GM21723 (cell line): Measurements from ENCODE around the gene RPS6KL1.

ENCODE experiments used
- ATAC-seq: cut with Tn5 transposase; IDR thresholded peaks from one replicate; pipeline ENCODE4 v1.9.1; 2021; ENCODE audit warnings: mild to moderate bottlenecking, moderate library complexity; ENCODE audit not compliant: unreplicated experiment

RPS6KL1 gene, protein sequence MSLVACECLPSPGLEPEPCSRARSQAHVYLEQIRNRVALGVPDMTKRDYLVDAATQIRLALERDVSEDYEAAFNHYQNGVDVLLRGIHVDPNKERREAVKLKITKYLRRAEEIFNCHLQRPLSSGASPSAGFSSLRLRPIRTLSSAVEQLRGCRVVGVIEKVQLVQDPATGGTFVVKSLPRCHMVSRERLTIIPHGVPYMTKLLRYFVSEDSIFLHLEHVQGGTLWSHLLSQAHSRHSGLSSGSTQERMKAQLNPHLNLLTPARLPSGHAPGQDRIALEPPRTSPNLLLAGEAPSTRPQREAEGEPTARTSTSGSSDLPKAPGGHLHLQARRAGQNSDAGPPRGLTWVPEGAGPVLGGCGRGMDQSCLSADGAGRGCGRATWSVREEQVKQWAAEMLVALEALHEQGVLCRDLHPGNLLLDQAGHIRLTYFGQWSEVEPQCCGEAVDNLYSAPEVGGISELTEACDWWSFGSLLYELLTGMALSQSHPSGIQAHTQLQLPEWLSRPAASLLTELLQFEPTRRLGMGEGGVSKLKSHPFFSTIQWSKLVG

DNA sequence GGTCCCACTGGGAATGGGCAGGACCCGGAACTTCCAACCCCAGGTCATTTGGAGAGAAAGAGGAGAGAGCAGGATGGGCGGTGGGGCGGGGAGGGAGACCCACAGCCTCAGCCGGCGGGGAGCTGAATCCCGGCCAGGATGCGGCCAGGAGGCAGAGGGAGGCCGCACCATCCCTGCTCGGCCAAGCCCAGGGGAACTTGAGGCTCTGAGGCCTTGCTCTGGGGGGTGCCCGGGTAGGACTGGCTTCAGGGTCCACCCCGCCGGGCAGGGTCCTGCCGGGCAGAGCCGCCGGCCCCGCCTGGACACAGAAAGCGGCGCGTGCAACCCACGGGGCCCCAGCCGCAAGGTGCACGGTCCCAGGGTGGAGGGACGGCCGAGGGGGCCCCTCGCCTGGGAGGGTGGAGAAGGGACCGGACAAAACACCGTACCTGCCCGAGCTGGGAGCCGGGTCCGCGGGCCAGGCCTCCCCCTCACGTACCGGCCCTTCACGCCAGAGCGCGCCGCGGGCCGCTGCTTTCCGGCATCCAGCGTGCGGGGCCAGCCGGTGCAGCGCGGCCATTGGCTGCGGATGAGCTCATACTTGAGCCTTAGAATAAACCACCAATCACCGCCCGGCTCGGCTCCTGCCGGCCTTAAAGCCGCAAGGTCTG is at the start of gene RPS6KL1:
RPS6KL1 (minus strand) TSS at position 509 of the 650 bp plus-strand sequence. CDS start 1,719 bp downstream, outside the sequence.
- ATAC-seq, result peak; percentile 84

DNA sequence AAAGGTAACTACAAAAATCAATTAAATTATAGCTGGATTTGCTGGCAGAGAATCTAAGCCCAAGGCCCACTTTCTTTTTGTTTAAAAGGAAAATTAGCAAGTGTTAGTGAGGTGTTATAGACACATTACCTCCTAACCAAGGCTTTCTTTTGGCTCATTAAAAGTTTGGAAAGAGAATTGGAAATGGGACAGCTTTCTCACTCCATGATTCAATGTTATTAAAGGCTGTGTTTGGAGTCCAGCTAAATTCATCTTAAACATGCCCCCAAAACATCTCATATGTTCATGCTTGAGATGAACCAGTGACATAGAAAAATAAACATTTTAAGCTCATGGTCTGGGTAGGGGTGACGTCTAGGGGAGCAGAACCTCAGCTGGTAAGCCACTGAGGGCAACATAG is 45.8 kb upstream of the RPS6KL1 start:
- no peak for ATAC-seq

DNA sequence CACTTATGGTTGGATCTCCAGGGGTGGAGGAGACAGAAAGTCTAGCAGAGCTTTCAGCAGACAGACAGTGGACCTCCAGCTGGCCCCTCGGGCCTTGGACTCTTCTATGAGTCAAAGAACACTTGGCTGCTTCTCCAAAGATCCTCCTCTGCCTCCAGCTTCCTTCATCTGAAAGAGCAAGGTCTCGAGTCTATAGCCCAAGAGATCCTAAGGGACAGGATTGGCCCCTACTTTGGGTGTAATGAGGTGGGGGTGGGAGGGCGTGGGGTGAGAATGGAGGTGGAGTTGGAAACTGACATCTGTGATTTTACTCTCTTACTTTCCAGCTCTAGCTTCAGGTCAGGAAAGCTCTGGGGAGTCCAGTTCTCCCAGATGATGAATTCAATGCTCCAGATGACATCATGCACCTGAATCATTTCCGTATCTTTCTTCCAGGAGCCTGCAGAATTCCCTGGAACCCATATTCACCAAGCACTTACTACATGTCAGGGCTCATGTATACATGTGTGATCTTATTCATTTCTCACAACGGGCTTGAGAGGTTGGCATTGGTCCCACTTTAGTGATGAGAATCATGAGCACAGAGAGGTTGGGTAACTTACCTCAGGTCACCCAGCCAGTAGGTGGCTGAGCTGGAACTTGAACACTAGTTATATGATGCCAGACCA is 42.6 kb upstream of the RPS6KL1 start:
- ATAC-seq, result no peak

DNA sequence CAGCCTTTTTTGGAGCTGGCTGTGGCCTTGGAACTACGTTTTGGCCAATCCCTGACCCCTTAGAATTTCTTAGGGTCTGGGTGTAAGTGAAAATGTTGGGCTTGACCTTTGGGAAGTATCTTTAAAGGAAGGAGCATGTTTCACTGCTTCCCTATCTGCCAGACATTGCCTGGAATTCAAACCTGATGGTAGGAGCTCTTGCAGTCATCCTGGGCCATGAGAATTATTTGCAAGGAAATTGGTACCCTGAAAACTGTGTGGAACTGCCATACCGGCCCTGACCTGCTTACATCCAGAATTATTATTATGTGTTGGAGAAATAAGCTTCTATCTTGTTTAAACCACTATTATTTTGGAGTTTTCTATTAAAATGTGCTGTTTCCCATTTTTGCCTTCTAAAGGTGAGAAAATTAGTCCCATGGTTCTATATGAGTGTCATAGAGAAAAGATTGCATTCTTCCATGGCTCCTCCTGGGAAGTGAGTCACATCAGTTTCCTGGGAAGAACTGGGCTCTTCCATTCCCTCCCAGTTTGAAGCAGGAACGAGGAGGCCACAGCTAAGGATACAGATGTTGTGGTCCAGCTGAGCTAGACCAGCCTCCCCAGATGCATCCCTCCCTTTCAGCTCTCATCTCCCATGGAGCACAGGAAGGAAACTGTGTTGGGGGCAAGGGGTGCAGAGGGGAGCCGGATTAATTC is 41.9 kb upstream of the RPS6KL1 start:
- no peak for ATAC-seq

DNA sequence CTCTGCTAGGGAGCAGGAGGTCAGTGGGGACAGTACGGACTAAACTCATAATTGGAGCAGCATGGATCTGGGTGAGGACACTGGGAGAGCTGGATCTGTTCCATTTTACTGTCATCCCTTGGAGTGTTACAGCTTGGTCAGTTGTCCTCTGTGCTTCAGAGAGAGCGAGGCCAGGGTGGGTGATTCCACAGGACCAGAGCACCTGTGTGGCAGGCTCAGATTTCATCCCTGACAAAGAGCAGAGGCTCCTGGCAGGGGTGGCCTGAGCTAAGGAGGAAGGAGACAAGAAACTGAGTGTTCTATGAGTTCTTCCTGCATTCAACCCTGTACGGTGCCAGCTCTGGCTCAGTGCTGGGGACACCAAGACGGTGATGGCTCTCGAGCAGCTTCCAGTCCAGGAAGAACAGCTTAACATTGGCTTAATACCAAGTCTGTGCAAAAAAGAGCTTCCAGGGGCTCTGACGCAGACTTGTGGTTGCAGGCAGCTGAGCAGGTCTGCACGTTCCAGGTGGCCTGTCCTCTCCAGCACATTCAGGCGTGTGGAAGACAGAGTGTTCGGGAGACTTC is 40.7 kb upstream of the RPS6KL1 start:
- ATAC-seq, result no peak

DNA sequence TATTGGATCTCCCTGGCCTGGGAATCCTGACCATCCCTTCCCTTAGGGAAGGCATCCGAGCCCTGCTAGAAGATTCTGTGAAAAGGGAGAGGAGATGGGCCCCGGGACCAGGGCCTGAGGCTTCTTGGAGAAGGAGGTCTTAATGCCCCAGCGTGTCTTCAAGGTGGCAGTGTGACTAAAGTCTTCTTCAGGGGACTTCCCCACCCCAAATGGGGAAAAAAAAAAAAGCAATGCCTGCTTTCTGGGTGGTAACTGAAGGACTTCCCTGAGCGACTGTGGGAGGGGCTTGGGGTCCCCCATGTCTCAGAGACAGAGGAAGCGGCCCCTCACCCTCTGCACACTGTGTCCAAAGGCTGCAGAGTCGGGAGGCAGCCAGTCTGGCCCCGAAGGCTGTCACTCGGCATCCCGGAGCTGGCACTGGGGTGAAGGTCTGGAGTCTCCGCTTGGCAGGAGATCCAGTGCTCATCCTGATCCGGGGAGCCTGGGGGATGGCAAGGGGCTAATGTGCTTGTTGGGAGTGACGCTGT is 40.2 kb upstream of the RPS6KL1 start:
- ATAC-seq, result no peak

DNA sequence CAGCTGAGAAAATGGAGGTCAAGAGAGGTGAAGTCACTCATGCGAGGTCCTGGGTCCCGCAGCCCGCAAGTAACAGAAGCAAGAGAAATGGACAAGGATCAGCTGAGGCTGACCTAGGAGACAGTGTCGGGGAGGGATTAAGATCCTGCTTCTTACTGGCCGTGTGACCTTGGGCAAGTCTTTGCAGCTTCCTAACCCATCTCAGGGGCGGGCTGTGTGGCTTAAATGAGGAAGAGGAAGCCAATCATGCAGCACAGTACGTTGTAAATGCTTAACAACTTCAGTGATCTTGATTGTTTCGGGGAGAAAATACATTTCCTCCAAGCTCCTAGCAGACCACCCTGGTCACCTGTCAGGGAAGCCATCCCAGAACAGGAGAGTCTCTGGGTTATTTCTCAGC is 39.4 kb upstream of the RPS6KL1 start:
- no peak for ATAC-seq

DNA sequence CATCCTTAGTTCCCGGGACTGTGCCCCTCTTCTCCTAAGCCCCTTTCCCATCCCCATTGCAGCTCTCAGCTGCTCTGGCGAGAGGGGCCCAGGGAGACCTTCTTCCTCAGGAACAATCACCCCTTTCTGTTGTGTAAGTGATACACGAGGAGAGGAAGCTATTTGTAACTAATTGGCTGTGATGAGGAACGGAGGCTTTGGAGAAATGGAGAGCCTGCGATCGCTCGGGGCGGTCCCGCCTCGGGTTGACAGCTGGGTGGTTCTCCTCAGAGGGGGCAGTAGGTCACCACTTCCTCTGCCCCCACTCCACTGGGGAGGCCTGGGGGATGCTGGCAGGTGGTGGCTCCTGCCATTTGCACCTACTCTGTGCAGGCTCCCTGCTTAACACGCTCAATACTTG is 39.0 kb upstream of the RPS6KL1 start:
- no peak for ATAC-seq

DNA sequence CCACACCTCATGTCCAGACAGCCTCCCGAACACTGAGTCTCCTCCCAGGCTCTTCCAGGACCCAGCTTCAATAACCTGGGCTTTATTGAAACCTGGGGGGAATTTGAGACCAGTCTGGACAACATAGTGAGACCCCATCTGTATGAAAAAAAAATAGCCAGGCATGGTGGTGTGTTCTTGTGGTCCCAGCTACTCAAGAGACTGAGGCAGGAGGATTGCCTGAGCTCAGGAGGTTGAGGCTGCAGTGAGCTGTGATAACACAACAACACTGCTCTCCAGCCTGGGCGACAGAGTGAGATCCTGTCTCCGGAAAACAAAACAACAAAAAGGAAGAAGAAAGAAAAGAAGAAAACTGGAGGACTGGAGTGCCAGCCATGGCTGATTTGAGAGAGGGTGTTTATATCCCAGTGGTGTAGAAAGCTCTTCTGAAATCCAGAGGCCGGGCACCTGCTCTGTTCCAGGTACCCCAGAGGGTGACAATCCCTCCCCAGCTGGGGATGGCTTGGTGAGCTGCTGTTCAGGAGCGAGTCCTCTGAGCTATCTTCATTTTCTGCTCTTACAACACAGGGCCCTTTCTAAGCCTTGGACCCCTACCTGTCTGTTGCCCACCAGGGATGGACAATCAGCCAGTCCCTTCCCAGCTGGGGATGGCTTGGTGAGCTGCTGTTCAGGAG is 38.3 kb upstream of the RPS6KL1 start:
- ATAC-seq, result no peak

DNA sequence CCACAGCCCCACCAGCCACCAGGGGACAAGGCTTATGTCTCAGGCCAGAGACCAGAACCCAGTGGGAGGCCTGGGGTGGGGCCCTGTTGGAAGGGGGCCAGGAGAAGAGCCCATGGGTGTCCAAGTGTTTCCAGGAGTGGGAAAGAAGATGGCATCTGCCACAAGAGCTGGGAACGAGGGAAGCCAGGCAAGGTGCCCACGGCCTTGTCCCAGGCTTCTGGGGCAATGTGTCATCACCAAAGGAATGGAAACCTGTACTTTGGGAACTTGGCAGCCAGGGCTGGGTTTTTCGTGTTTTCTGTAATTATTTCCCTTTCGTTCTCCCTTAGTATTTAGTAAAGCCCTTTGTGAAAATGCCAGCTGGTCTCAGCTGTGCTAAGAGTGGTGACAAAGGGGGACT is 37.7 kb upstream of the RPS6KL1 start:
- ATAC-seq, result no peak

DNA sequence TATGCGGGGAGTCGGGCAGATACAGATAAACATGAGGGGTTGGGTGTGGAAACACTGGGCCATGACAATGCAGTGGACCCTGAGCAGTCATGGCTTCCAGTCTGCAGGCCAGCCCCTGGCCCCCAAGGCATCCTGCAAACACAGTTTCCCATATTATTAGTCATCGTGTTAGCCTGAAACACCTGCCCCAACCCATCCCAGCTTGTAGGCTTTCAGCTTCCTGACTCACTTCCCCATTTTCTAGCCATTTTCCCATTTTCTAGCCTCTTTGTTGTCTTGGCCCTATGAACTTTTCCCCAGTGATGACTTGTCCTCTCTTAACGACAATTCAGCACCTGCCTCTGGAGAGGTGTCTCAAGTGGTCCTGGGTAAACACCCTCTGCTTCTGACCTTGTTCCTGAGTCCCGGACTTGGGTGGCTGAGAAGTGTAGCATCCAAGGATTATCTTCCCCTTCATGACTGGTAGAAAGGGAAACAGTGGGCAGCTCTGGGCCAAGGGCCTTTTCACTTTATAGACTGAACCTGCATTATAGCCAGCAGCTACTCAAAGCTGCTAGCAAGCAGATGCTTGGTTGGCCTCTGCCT is 36.6 kb upstream of the RPS6KL1 start:
- no peak for ATAC-seq

DNA sequence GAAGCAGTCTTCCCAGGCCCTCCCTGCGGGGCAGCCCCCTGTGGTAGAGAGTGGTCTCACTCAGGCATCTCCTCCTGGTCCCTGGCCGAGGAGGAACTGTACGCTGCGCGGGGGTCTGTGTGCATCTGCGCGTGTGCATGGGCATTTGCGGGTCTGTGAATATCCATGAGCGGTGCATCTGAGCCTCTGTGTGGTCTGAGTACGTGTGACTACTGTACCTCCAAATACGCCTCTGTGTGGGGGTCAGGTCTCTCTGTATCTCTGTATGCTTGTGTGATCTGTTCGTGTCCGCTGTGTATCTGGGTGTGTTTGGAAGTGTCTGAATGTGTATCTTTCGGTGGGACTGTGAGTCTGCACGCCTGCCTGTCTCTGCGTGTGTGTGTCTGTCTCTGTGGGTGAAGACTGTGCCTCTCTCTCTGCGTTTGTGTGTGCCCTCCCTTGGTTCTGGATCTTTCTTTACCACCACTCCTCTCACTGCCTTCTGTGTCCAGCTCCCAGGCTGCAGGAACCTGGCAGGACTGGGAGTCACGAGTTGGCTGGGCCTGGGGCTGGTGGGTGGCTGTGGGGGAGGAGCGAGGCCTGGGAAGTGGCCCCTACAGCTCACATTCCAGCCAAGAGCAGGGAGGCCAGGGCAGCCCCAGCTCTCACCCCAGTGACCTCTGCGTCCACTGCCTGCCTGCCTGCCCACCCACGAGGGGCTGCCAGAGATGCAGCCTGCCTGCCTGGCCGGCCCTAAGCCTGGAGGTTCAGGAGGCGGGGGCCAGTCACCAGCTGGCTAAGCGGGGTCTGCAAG is 33.4 kb upstream of the RPS6KL1 start:
- ATAC-seq, result no peak

DNA sequence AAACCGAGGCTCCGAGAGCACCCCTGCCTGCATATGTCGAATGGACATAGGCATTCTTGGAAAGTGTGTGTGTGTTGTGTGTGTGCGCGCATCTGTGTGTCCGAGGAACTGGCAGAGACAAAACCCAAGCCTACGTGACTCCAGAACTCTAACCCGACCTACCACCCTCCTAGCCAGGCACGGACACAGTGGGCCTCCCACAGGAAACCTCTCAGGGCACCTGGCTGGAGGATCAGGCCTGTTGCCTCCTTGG is 32.9 kb upstream of the RPS6KL1 start:
- no peak for ATAC-seq

DNA sequence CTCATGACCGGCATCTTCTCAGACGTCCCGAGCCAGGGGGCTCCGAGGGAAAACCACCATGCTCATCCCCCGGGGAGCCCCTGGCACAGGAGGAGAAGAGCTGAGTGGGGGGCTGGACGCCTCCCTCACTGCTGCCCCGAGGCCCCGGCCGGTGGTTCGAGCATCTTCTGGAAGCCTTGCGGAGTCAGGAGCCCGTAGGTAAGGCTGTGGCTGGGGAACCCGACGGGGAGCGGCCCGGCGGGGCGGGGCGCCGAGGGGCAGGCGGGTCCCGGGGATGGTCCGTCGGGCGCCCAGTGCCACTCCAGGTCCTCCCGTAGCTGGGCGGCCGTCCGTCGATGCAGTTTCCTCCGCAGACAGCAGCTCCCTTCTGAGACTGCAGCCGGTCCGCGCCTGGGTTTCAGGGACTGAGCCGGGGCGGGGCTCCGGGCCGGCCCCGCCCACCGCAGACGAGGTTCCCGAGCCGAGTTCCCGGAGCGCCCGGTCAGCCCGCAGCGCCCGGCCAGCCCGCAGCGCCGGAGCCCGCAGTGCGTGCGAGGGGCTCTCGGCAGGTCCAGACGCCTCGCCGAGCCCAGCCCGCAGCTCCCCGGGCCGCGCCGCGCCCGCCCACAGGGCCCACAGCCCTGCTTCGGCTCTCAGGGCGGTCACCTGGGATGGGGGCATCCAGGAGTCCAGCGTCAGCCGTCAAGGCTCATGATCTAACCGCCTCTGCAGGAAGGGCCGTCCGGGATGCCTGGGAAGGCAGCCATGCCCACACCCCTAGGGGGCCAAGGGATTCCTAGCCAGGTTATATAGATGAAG is 32.4 kb upstream of the RPS6KL1 start, which contains the start of gene PGF:
PGF (minus strand) TSS at position 369 of the 798 bp plus-strand sequence; CDS start at position 14, 355 bp downstream.
- ATAC-seq, result no peak

DNA sequence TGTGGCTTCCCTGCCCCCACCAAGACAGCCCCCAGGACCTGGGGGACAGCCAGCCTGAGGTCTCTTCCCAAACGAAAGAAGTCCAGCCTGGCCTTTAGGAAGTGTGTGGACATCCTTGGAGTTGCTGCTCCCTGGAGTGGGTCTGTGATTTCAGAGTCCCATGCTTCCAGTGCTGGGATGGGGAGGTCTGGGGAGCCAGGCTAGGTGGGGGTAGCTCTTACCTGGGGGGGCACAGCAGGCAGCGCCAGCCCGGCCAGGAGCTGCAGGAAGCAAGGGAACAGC is 31.8 kb upstream of the RPS6KL1 start:
- ATAC-seq, result no peak

DNA sequence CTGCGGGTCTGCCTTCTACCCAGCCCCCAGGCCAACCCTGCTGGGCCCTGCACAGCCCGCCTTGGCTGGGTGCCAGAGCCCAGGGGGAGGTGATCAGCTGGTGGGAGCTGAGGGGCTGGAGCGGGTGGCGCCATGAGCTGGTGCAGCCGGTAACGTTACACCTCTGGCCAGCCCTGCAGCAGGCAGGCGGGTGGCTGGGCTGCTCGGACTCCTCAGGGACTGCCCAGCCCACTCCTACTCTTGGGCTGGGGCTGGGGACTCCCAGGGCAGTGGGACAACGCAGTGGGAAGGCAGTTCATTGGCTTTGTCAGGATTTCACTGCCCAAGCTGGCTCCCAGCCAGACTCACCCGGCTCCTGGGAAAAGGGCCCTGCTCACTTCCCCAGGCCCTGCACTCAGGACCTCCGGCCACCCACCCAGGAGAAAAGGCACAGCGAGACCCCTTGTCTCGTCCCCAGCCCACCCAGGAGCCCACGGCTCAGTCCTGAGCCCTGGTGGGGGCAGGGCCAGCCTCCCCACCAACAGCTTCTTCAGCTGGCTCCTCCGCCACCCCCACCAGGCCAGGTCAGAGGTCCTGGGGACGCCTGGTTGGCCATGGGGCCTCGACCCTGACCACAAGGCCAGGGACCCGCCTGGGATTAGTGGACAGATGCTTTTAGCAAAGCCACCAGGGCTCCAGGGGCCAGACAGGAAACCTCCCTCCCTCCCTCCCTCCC is 31.3 kb upstream of the RPS6KL1 start:
- ATAC-seq, result no peak

DNA sequence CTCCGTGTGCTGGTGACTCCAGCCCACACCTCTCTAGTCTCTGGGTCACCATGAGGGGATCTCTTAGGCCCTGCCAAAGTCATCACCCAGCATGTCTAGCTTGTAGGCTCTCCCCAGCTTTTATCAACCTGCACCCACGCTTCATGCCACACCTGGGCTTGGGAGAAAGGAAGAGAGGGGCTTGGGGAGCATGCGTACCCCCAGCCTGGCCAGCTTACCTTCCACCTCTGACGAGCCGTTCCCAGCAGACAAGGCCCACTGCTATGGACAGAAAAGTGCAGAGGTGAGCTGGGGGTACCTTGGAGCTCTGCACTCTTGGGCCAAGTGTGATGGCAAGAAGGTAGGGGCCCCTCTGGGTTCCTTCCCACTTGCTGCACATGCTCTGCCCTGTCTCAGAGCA is 30.6 kb upstream of the RPS6KL1 start:
- ATAC-seq, result no peak
